Calu3 (cell line): ENCODE measurements around the gene EEF2. TPM values are rescaled to one million over a fixed set of nuclear protein-coding genes. Genes with fewer than 3 reads are reported as not detected.

Experiments used
- BruUV-seq: library from RNA; stranded (reverse); fragments of 400-500 nt; replicated peaks from 2 replicates; lab custom pipeline; 2021; lab: Mats Ljungman, UMichigan
- CTCF ChIA-PET: fragments of 300-600 bp; sonication (Branson Sonifier 250); formaldehyde crosslinking; loops from one replicate; lab custom pipeline; 2022; ENCODE audit warnings: antibody characterized with exemption; lab: Charles Lee
- DNase-seq: peaks from one replicate; pipeline ENCODE4 v3.0.0; 2022
- H3K27ac Mint-ChIP-seq: one replicate; pipeline ENCODE4 v1.8.0; 2022; ENCODE audit warnings: mixed read lengths; ENCODE audit not compliant: unreplicated experiment
- H3K27me3 Mint-ChIP-seq: one replicate; pipeline ENCODE4 v1.8.0; 2022; ENCODE audit warnings: mixed read lengths; ENCODE audit not compliant: unreplicated experiment
- H3K36me3 Mint-ChIP-seq: one replicate; pipeline ENCODE4 v1.8.0; 2022; ENCODE audit warnings: mild to moderate bottlenecking, moderate library complexity, mixed read lengths; ENCODE audit not compliant: insufficient read depth, unreplicated experiment
- H3K4me1 Mint-ChIP-seq: one replicate; pipeline ENCODE4 v1.8.0; 2022; ENCODE audit warnings: mild to moderate bottlenecking, low read depth, mixed read lengths; ENCODE audit not compliant: unreplicated experiment
- H3K4me3 Mint-ChIP-seq: one replicate; pipeline ENCODE4 v1.8.0; 2022; ENCODE audit warnings: mild to moderate bottlenecking, low read depth, moderate library complexity, mixed read lengths; ENCODE audit not compliant: unreplicated experiment
- H3K9me3 Mint-ChIP-seq: one replicate; pipeline ENCODE4 v1.8.0; 2022; ENCODE audit warnings: low read depth, mixed read lengths; ENCODE audit not compliant: unreplicated experiment
- intact Hi-C: fragments of 100-400 bp; cut with micrococcal nuclease; formaldehyde crosslinking; loops from one replicate; pipeline ENCODE4 v1.10.0; 2022; ENCODE audit not compliant: unreplicated experiment
- total RNA-seq: library from RNA; stranded (reverse); gene quantifications from 2 replicates; pipeline ENCODE4 v1.2.3, GENCODE V29; 2022
- TF ChIP-seq, protein P1 (sequence below): fragments of 200-600 bp; IDR thresholded peaks from one replicate; pipeline ENCODE4 v1.8.0; 2022; ENCODE audit warnings: antibody characterized with exemption; ENCODE audit not compliant: unreplicated experiment

The EEF2 gene
- total RNA-seq, 1 experiment from 2014 or later, result 1,166 TPM

DNA sequence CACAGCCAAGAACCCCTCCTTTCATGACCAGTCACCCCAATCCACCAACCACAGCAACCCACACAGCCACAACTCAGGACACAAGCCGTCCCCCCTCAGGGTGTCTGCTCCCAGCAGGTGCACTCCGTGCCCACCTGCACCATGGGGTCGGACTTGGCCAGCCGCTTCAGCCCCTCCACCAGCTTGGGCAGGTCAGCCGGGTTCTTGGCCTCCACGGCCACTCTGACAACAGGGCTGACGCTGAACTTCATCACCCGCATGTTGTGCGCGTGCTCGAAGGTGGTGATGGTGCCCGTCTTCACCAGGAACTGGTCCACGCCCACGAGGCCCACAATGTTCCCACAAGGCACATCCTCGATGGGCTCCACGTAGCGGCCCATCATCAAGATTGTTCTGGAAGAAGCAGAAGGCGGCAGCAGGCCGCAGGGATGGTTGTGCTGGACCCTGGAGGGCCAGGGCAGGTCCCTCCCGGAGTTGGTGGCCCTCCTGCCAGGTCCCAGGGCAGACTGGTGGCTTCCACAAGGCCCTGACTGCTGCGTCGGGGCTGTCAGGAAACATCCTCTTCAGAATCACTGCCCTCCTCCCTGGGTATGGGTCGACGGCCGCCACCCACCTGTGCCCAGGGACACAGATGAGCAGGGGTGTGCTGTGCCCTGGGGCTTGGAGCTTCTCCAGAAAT is 5.5 kb downstream of the EEF2 start:
- TF ChIP-seq, protein P1, sequence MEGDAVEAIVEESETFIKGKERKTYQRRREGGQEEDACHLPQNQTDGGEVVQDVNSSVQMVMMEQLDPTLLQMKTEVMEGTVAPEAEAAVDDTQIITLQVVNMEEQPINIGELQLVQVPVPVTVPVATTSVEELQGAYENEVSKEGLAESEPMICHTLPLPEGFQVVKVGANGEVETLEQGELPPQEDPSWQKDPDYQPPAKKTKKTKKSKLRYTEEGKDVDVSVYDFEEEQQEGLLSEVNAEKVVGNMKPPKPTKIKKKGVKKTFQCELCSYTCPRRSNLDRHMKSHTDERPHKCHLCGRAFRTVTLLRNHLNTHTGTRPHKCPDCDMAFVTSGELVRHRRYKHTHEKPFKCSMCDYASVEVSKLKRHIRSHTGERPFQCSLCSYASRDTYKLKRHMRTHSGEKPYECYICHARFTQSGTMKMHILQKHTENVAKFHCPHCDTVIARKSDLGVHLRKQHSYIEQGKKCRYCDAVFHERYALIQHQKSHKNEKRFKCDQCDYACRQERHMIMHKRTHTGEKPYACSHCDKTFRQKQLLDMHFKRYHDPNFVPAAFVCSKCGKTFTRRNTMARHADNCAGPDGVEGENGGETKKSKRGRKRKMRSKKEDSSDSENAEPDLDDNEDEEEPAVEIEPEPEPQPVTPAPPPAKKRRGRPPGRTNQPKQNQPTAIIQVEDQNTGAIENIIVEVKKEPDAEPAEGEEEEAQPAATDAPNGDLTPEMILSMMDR, result no peak
- no peaks in the 10 kb centered on the region for H3K9me3 Mint-ChIP-seq
- no peak overlapping the region for H3K27ac Mint-ChIP-seq
- H3K4me1 Mint-ChIP-seq, result peaks cover 7% of the 10 kb centered on the region
- CTCF ChIA-PET, result no interaction called here
- DNase-seq, result no peak
- peaks cover 93% of the 10 kb centered on the region for H3K36me3 Mint-ChIP-seq
- BruUV-seq, result no TSS peak
- H3K4me3 Mint-ChIP-seq, result no peak overlapping the region
- H3K27me3 Mint-ChIP-seq, result no peaks in the 10 kb centered on the region
- intact Hi-C loops, result no loop called here

DNA sequence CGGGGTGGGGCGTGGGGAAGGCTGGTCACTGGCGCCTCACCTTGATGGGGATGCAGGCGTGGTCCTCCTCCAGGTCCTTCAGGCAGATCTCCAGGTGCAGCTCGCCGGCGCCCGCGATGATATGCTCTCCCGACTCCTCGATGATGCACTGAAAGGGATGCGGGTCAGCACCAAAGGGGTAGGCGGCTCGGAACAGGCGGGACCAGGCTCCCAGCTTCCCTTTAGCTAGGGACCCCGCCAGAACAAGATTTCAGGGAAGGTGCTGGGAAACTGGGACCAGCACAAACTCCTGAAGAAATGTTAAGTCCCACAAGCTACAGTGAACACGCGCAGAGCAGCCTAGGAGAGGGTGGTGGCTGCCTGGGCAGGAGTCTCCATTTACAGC is 6.0 kb downstream of the EEF2 start:
- Mint-ChIP-seq H3K36me3 (peaks cover 88% of the 10 kb centered on the region), H3K4me3 (no peak overlapping the region), H3K27ac (no peak overlapping the region), H3K4me1 (peaks cover 7% of the 10 kb centered on the region), H3K9me3 (no peaks in the 10 kb centered on the region), H3K27me3 (no peaks in the 10 kb centered on the region)
- no peak for DNase-seq
- TF ChIP-seq, protein P1, result no peak
- CTCF ChIA-PET, result no interaction called here
- intact Hi-C loops, result no loop called here
- no TSS peak for BruUV-seq

DNA sequence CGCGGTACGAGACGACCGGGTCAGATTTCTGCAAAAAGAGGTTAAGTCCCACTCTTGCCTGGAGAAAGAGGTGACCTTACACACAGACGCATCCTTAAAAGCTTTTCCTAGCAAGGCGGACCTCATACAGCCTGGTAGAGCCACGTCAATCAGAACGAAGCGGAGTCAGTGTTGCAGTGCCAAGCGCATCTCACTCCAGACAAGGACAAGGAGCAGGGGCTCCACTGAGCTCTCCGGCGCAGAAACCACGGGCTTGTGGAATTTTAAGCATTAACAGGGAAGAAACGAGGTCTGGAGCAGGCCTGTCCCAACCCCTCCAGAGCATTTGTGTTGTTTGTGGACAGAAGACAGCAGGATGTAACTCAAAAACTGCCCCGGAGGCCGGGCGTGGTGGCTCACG is 7.1 kb downstream of the EEF2 start:
- intact Hi-C loops, result no loop called here
- Mint-ChIP-seq H3K9me3 (no peaks in the 10 kb centered on the region), H3K4me1 (peaks cover 7% of the 10 kb centered on the region), H3K27ac (no peak overlapping the region), H3K36me3 (peaks cover 76% of the 10 kb centered on the region), H3K4me3 (no peak overlapping the region), H3K27me3 (no peaks in the 10 kb centered on the region)
- no peak for DNase-seq
- no TSS peak for BruUV-seq
- CTCF ChIA-PET, result no interaction called here
- TF ChIP-seq, protein P1, result no peak

DNA sequence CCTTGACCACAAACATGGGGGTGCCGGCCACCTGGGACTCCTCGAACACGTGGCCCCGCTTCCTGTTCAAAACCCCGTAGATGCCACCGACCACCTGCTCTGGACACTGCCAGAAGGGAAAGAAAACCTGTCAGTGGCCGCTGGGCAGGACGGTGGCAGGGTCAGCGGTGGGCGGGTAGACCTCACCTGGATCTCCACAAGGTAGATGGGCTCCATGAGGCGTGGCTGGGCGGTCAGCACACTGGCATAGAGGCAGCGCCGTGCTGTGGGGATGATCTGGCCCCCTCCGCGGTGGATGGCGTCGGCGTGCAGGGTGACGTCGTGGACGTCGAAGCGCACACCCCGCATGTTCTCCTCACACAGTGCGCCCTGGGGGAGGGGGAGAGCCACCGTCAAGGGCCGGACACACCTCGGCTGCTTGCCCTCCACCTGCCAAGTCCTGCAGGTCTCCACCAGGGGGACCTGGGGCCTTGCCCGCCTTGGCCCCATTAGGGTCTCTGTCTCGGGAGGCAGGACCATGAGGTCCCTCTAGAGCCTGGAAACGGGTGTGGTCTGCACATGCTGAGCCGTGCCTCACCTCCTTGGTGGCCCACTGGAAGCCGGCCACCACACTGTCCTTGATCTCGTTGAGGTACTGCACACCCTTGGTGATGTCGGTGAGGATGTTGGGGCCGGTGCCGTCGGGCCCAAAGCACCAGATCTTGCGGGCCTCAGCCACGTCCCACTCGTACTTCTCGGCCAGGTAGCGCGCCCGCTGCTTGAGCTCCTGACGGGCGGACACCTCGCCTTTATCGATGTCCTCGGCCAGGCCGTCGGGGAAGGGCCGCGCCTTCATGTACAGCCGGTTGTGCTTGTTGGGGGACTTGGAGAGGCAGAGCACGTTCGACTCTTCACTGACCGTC is 7.8 kb downstream of the EEF2 start:
- CTCF ChIA-PET, result interaction anchor here (1.0 kb wide), 1 partner anchor 10 kb away, joined by 3 read pairs; no protein-coding TSS in a partner anchor
- Mint-ChIP-seq H3K36me3 (peaks cover 75% of the 10 kb centered on the region), H3K27ac (no peak overlapping the region), H3K27me3 (no peaks in the 10 kb centered on the region), H3K9me3 (no peaks in the 10 kb centered on the region), H3K4me3 (no peak overlapping the region), H3K4me1 (peaks cover 2% of the 10 kb centered on the region)
- DNase-seq, result no peak
- BruUV-seq, result no TSS peak
- TF ChIP-seq, protein P1, result peak; percentile 20
- intact Hi-C loops, result no loop called here
